Activated CD4-positive, alpha-beta T cell treated with anti-CD3 and anti-CD28 coated beads, Interleukin-2, amount 50 U/mL, for 16 hours (primary cell): Measurements from ENCODE around the gene KCNK1.

Experiments used
- DNase-seq: peaks from one replicate; pipeline ENCODE4 v3.0.0-alpha.2; 2020

KCNK1 gene

DNA sequence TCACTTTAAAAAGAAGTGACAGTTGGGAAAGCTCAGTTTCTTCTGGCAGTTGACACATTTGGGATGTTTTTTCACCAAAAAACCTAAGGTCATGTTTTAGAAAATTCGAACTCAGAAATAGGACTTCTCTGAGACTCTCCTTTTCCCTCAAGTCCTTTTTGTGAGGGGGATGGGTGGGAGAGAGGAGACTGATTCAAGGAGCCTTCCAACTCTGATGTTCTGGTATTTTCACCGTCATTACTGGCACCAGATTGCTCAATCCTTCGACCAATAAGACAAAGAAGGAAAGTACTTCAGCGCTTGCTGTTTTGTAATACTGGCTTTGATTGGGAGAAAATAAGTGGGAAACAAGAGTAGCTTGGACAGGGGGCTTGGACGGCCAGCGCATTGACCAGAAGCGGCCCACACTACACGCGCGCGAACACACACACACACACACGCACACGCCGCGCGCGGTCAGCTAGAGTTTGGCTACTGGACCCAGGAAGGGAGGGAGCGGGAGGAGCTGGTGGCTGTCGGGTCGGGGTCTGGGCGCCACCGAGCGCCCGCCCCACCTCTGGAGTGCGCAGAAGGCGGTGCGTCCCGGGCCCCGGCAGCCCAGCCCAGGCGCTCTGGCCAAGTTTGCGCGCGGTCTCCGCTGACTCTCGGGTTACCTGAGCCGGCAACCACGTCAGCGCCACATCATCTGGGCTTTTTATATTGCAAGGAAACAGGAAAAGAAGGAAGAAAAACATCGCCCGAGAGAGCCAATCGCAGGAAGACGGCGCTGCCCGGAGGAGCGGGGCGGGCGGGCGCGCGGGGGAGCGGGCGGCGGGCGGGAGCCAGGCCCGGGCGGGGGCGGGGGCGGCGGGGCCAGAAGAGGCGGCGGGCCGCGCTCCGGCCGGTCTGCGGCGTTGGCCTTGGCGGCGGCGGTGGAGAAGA is at the start of gene KCNK1:
Gene KCNK1 (plus strand): TSS at position 855 of the 921 bp plus-strand sequence. CDS start 66 bp downstream, at position 921.
- DNase-seq, result peak; percentile 45

DNA sequence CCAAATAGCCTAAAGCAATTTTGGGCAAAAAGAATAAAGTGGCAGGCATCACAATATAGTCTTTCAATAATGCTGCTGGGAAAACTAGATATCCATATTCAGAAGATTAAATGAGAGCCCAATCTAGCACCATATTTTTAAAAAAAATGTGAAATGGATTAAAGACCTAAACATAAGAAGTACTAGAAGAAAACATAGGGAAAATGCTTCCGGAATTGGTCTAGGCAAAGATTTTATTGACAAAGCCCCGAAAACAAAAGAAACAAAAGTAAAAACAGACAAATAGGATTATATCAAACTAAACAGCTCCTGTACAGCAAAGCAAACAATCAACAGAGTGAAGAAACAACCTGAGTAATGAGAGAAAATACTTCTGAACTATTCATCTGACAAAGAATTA is 48.6 kb upstream of the KCNK1 start:
- DNase-seq, result no peak

DNA sequence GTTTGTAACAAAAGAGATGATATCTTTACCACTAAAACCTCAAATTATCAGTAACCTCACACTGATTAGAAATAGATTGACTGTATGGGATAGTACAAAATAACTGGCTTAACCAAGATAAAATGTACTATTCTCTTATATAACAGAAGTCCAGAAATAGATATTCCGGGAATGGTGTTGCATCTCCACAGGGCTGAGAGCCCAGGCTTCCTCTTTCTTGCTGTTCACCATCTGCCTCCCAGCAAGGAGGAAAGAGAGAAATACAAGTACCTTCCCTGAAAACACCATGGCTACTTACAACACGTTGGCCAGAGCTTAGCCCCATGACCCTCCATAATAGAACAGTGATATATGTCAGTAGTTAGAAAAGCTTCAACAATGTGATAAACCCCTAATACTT is 47.0 kb upstream of the KCNK1 start:
- DNase-seq, result no peak

DNA sequence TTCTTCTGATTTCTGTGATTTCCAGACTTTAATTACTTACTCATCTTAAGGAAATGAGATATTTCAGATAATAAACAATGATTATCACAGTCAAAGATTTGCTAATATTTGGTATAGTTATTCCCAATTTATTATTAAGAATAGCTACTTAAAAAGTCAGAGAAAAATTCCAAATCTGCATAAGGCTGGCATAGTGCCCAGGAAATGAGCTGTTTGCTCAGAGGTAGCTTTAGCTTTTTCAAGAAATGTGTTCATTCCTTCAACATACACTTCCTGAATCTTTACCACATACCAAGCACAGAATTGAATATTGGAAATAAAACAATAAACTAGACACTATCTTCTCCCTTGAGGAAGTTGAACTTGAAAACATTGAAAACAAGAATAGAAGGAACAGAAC is 44.3 kb upstream of the KCNK1 start:
- no peak for DNase-seq

DNA sequence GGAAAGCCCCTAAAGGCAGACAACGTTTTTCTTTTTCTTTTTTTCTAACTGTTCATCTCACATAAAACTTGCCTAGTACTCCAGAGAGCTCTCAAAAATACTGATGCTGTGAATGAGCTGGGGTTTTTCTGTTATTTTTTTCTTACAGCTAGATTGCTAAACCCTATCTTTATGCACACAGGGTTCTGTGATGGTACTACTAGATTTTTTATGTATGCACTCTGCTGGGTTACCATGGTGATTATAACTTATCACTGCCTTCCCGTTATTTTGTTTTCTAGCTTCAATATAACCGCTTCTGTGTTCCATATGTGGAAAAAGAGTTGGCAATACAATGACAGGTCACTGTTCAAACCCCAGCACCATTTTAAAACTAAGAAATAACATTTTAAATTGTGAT is 43.7 kb upstream of the KCNK1 start:
- no peak for DNase-seq

DNA sequence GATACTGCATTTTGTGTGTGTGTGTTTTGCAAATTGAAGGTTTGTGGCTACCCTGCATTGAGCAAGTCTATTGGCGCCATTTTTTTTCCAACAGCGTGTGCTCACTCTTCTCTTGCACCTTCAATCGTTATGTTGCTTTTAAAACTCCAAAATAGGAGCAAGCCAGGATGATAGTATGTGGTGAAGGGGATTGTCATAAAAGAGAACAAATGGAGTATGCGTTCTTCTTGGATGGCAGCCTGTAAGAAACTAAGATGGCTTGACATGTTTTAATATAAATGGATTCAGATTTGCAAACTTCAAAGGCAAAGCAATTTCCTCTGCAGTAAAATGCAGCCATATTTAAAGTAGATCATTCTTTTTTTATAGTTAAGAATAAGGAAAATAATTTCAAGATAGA is 43.2 kb upstream of the KCNK1 start:
- no peak for DNase-seq

DNA sequence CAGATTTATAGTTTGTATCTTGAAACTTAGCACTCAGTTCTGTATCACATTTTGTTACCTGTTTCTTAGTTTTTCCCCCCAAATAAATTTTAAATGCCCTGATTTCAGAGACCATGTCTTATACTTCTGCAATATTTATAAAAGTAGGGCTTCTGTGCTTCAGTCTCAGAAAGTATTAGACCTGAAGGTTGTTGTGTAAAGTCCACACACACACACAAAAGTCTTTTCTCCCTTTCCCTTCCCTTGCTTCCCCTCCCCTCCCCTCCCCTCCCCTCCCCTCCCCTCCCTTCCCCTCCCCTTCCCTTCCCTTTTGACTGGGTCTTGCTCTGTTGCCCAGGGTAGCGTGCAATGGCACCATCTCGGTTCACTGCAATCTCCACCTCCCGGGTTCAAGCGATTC is 41.0 kb upstream of the KCNK1 start:
- DNase-seq, result no peak

DNA sequence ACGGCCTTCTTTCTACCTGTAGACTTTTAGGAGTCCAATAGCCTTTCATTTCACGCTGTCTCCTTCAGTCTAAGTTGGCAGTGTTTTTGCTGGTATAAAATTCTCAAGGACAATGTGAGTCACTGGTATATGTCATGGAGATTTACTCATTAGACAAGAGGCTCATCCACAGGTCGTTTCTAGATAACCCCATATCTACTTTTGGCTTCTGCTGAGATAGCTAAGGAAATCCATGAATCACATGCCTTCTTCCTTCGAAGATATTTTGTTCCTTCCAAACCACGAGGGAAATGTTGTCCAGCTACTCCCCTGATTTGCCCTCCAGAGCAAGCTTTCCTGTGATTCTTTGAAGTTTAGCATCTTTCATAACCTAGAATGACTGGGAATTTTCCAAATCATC is 38.5 kb upstream of the KCNK1 start:
- DNase-seq, result no peak

DNA sequence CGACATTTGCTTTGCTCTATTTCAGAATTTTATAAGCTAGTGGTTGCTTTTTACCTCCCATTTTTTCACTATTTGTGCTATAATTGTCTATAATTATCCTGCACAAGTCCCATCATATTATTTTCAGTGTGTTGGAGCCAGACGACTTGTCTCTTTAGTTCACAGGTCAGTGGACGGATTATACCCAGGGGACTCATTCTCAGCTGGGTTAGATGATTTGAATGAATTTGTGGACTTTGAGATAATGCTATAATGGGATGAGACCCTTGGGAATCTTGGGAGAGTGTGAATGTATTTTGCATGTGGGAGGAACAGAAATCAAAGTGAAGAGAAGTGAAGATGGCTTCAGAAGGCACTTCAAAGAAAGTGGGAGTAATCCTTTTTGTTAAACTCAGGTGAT is 31.5 kb upstream of the KCNK1 start:
- no peak for DNase-seq

DNA sequence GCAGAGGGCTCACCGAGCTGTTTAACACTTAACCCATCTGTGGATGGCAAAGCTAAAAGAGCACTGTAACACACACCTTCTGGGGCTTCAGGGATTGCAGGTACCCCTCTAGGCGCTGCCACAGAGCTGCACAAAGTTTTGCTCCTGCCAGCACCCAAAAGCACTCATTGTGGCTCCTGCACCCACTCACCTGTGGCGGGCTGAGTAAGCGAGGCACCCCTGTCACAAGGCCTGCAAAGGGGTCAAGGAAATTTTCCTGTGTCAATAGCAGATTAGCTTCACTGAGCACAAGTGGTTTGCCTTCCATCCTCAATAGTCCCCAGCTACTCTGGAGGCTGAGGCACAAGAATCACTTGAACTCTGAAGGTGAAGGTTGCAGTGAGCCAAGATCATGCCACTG is 29.5 kb upstream of the KCNK1 start:
- no peak for DNase-seq

DNA sequence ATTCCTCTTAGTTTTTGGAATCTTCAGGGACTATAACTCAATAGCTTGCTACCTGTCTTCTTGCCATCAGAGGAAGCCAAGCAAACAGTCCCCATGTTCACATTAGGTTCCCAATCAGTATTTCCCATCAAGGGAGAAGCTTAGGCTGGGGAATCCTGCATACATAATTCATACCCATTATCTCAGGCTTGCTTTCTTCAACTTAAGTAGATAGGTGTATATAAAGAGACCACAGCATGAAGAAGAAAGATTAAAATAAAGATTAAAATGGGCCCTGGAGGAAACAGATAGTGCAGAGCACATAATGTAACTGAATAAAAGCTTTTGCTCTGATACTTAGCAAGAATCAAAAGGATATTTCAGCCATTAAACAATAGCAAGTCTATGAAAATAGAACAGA is 29.0 kb upstream of the KCNK1 start:
- no peak for DNase-seq

DNA sequence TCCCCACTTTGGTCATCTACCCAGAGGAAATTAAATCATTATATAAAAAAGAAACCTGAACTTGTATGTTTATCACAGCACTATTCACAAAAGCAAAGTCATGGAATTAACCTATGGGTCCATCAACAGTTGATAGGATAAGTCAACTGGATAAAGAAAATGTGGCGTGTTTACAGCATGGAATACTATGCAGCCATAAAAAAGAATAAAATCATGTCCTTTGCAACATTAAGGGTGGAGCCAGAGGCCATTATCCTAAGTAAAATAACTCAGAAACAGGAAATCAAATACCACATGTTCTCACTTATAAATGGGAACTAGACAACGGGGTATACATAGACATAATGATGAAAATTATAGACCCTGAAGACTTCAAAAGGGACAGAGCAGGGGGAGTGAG is 27.6 kb upstream of the KCNK1 start:
- DNase-seq, result no peak

DNA sequence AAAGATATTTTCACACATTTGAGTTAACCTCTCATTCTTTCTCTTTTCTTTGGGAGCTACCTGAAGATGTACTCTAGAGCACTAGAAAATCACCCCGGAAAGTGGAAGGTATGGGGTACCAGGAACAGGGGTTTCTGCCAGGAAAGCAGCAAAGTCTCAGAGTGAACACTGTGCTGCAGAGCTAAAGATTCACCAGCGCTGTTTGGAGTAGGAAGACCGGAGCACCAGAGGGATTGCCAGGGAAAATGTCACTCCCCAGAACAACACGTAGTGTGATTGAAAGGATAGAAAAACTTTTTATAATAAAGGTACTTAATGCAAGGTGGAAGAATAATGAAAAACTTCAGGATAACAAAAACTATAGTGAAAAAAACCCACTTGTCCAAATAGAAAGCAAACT is 26.7 kb upstream of the KCNK1 start:
- no peak for DNase-seq

DNA sequence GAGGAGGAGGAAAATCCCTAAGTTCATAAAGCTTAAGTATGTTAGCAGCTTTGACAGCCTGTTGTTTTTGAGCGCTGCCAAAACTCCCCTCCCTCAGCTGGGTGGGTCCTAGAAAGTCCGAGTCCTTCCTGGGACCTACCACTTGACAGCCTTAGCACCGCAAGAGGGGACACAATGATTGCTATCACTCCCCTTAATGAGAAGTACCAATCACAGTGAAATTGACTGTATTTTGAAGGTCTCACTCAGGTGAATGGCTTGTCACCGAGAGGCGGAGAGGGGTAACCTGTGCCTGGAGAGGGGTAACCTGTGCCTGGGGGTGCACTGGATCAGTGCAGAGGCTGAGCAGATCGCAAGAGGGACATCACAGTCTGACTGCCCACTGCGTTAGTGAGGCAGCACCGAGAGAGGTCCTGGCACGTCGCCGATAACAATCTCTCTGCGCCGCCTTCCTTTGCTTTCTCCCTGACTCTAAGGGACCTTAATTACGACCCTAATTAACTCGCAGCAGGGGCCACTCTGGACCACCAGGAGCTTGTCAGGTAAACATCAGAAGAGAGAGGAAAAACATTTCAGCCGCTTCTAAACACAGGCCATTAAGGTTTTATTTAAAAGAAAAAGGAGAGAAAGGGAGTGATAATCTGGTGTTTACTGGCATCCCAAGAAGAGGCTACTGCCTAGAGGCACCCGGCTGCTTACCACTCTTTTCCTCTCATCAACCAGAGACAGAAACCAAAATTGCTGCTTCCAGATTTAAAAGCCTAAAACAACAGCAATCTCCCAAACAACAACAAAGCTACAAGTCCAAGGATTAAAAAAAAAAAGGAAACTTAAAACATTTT is 25.7 kb upstream of the KCNK1 start:
- no peak for DNase-seq

DNA sequence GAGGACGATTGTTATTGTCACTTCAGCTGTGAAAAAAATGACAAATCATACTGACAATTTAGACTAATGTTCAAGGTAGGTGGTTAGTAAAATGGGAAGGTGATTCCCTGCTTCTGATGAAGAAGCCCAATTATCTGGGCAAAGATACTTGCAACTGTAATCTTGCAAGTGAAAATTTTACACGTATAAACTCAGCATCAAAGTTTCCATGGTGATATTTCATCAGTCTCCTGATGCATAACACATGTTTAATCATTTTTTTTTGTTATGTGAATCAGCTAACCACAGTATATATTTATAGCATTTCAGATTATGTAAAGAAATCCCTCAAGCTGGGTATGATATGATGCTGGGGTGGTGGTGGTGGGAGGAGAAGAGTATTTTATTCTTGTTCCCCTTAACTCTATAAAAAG is 16.4 kb upstream of the KCNK1 start:
- DNase-seq, result peak; percentile 67

DNA sequence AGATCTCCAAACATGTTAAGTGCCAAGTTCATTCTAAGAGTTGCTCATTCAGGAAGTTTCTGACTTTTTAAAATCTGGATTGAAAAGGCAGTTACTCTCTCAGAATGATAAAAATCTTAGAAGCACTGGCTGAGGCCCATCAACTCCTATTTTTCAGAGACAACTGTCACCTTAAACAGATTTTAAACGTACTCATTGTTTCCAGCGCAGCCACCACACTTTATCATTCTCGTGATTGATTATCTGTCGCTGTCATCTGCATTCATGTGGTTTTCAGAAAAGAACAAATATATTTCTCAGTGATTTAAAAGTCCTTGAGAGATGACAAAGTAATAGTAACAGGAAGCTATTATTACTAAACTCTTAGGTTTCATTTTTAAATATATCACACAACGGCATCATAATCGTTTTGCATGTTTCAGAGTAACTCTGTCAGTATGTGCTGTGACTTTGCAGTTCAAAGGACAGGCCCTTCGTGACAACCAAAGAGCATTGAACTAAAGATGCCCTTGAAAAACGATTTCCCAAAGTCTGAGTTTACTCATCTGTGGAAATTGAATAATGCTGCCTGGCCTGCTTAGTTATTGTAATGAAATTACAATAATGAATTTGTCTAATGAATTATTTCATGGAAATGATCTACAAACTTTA is 14.9 kb upstream of the KCNK1 start:
- DNase-seq, result peak; percentile 88

DNA sequence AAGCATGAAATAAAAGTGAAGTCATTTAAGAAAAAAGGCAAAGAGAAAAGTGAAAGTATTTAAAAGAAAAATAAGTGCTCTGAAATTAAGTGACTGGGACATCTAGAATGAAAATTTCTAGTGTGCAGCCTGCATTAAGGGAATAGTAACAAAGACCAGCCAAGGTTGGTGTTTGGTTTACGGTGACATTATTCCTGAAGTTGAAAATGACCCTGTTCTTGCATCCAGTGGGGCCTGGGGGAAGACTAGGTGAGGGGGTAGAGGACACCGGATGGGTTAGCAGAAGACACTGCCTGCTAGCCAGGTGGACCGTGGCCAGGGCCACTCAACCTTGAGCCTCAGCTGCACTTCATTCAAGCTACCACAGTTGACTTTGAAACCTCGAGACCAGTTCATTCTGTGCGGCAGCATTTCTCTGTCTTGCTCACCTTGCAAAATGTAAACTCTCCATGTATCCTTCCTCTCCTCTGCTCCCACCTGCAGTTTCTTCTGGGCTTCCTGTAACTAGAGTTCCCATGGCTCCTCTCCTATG is 14.3 kb upstream of the KCNK1 start:
- no peak for DNase-seq

DNA sequence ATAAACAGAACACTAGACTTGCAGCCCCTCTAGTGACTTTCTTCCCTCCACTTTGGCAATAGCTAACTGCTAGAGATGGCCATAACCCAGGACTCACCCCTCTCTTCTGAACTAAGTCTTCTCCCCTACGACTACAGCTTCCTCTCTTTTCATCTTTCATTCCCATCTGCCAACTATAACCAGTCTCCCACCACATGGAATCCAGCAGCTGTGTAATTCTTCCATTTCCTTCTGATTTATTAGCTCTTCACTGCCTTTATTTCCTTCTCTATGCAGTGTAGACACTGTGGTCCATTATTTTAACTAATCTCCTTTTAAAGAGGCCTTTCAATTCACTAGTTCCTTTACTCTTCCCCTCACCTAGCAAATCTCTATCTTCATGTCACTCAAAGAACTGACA is 13.4 kb upstream of the KCNK1 start:
- DNase-seq, result no peak

DNA sequence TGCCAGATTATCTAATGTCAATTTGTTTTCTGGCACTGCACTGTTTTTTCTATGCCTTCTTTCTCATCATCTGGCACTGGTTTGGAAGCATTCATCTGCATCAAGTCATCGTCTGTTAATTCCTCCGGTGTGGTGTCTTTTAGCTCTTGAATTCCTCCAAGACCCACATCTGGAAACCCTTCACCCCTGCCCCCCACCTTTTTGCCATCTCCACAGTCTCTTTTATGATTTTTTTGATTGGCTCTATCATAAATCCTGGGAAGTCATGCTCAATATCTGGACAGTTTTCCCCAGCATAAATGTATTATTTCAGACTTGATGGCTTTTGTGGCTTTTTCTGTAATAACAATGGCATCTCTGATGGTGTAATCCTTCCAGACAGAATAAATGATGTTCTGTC is 10.4 kb upstream of the KCNK1 start:
- DNase-seq, result no peak

DNA sequence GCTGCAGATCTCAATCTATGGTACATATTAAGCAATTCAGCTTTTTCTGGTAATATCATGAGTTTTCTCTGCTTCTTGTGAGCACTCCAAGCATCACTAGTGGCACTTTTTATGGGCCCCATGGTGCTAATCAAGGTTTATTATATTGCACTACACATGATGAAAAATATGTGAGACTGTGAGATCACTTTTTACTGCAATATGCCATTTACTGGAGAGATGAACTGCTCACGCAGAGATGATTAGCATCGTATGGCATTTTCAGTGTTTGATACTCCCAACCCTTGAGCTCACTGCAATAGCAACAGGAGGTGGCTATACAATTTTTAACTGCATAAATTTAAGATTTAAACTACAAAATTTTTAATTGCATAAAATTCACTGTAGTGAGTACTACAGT is 8.7 kb upstream of the KCNK1 start:
- DNase-seq, result no peak

DNA sequence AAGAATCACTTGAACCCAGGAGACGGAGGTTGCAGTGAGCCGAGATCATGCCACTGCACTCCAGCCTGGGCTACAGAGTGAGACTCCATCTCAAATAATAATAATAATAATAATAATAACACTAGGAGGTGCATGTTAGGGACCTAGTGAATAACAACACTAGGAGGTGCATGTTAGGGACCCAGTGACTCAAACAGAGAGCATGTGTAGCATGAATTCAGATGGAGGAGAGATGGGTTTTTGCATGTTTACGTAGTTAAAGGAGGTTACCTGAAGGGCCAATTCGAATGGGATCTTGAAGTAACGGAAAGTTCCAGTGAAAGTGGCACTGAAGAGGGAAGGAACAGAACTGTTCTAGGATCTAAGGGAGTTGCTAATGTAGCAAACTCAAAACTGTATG is 7.1 kb upstream of the KCNK1 start:
- DNase-seq, result no peak

DNA sequence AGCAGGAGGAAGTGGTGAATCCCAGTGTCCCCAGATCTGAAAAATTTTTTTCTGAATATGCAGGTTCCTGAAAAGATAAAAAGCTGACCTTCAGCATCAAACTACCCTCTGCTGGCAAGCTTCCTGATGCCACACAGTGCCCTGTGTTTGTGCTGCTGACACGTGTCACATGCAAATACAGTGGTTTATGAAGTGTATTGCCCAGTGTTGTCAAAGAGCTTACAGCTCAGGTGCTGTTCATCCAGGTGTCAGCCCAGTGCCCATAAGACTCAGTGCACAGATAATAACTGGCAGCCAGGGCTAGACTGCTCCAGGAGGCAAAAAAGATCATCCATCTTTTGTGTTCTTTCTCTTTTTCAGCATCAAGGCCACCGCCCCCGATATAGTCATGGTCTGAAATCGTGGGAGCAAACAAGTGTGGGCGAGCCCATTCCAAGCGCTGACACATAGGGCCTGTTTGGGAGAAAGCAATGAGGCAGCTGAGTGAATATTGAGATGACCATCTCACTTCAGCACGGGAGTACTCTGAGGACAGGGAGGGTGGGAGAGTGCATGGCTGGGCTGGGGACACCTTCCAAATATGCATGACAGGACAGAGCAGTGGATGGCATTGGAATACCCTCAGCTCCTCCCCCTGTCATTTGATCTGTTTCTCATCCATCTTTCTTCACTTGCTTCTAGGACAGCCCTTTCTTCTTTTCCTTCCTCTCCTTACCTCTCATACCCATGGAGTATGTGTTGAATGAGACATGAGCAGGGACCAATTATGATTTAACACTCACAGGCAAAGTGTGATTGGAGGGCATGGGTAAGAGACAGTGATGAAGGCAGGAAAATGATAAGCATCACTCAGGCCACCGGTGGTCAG is 6.4 kb upstream of the KCNK1 start:
- DNase-seq, result no peak
